Liver (tissue), 9 donors: Measurements from ENCODE around the gene POLR3G. TPM values are rescaled to one million over a fixed set of nuclear protein-coding genes. Genes with fewer than 3 reads are reported as not detected.

ENCODE experiments used
- DNase-seq: peaks from one replicate; pipeline ENCODE4 v3.0.0-alpha.2; 2017; ENCODE audit warnings: low spot score
- H3K27ac ChIP-seq, 2 donors: one replicate each; pipeline ENCODE4 v1.7.0; 2013; ENCODE audit warnings: inconsistent platforms in 2 of 2, low read length in 2 of 2, control low read depth in 1 of 2, low read depth in 1 of 2, mild to moderate bottlenecking in 1 of 2
- H3K27me3 ChIP-seq, 4 donors: one replicate each; pipeline versions ENCODE4 v1.6.1 to v1.7.0; 2013; ENCODE audit warnings: low read length in 3 of 4, inconsistent platforms in 1 of 4, mild to moderate bottlenecking in 1 of 4, moderate library complexity in 1 of 4; ENCODE audit not compliant: control insufficient read depth in 4 of 4, insufficient read depth in 4 of 4
- H3K36me3 ChIP-seq, 4 donors: one replicate each; pipeline versions ENCODE4 v1.6.1 to v1.7.0; 2013; ENCODE audit warnings: low read length in 3 of 4, mild to moderate bottlenecking in 3 of 4, low read depth in 1 of 4, moderate library complexity in 1 of 4; ENCODE audit not compliant: control insufficient read depth in 4 of 4, insufficient read depth in 3 of 4
- H3K4me1 ChIP-seq, 4 donors: one replicate each; pipeline versions ENCODE4 v1.6.1 to v1.7.0; 2013; ENCODE audit warnings: low read length in 3 of 4, mild to moderate bottlenecking in 3 of 4, moderate library complexity in 1 of 4; ENCODE audit not compliant: control insufficient read depth in 4 of 4, insufficient read depth in 4 of 4
- H3K4me3 ChIP-seq, 3 donors: one replicate each; pipeline versions ENCODE4 v1.6.1 to v1.7.0; 2013; ENCODE audit warnings: low read length in 3 of 3, control low read depth in 1 of 3, low read depth in 1 of 3, mild to moderate bottlenecking in 1 of 3
- H3K9ac ChIP-seq, 2 donors: one replicate each; pipeline ENCODE4 v1.7.0; 2013; ENCODE audit warnings: low read length in 2 of 2, mild to moderate bottlenecking in 2 of 2, moderate library complexity in 2 of 2, control low read depth in 1 of 2, low read depth in 1 of 2
- H3K9me3 ChIP-seq, 4 donors: one replicate each; pipeline versions ENCODE4 v1.6.1 to v1.7.0; 2013; ENCODE audit warnings: low read length in 3 of 4; ENCODE audit not compliant: control insufficient read depth in 4 of 4
- EGR1 ChIP-seq, 2 donors: IDR thresholded peaks; 2 replicates each; pipeline ENCODE4 v1.6.1; 2016 to 2018; ENCODE audit warnings: antibody characterized with exemption in 2 of 2, low read depth in 2 of 2
- FOXA1 ChIP-seq: IDR thresholded peaks from 2 replicates; pipeline ENCODE4 v1.6.1; 2016; ENCODE audit warnings: antibody characterized with exemption
- FOXA2 ChIP-seq: IDR thresholded peaks from 2 replicates; pipeline ENCODE4 v1.6.1; 2016; ENCODE audit warnings: antibody characterized with exemption
- GABPA ChIP-seq, 2 donors: IDR thresholded peaks in 1 of 2; conservative IDR thresholded peaks in 1 of 2; 2 replicates each; pipeline ENCODE4 v1.6.1; 2016; ENCODE audit warnings: antibody characterized with exemption in 2 of 2, mild to moderate bottlenecking in 1 of 2, moderate library complexity in 1 of 2
- HNF4A ChIP-seq, 2 donors: conservative IDR thresholded peaks; 2 replicates each; pipeline ENCODE4 v1.6.1; 2016; ENCODE audit warnings: antibody characterized with exemption in 2 of 2, mild to moderate bottlenecking in 2 of 2
- HNF4G ChIP-seq: IDR thresholded peaks from 2 replicates; pipeline ENCODE4 v1.6.1; 2016; ENCODE audit warnings: antibody characterized with exemption
- JUND ChIP-seq, 2 donors: IDR thresholded peaks; 2 replicates each; pipeline ENCODE4 v1.6.1; 2016; ENCODE audit warnings: antibody characterized with exemption in 2 of 2
- MAX ChIP-seq: IDR thresholded peaks from 2 replicates; pipeline ENCODE4 v1.6.1; 2016; ENCODE audit warnings: antibody characterized with exemption
- NR2F2 ChIP-seq: IDR thresholded peaks from 2 replicates; pipeline ENCODE4 v1.6.1; 2016; ENCODE audit warnings: antibody characterized with exemption
- RAD21 ChIP-seq, 2 donors: IDR thresholded peaks; 2 replicates each; pipeline ENCODE4 v1.6.1; 2016; ENCODE audit warnings: antibody characterized with exemption in 2 of 2, mild to moderate bottlenecking in 2 of 2
- REST ChIP-seq: IDR thresholded peaks from 2 replicates; pipeline ENCODE4 v1.6.1; 2016; ENCODE audit warnings: antibody characterized with exemption, mild to moderate bottlenecking
- RXRA ChIP-seq, 2 donors: IDR thresholded peaks; 2 replicates each; pipeline ENCODE4 v1.6.1; 2017 to 2018; ENCODE audit warnings: antibody characterized with exemption in 2 of 2, mild to moderate bottlenecking in 1 of 2
- SP1 ChIP-seq: IDR thresholded peaks from 2 replicates; pipeline ENCODE4 v1.6.1; 2018; ENCODE audit warnings: antibody characterized with exemption, mild to moderate bottlenecking
- TAF1 ChIP-seq: conservative IDR thresholded peaks from 2 replicates; pipeline ENCODE4 v1.6.1; 2016; ENCODE audit warnings: antibody characterized with exemption, mild to moderate bottlenecking
- YY1 ChIP-seq: IDR thresholded peaks from 2 replicates; pipeline ENCODE4 v1.6.1; 2016; ENCODE audit warnings: antibody characterized with exemption, mild to moderate bottlenecking
- WGBS: extraction: QIAGEN DNeasy Blood & Tissue Kit; methylation state at CpG from one replicate; pipeline ENCODE4 v1.1.7; 2013; 5-methylcytosine and 5-hydroxymethylcytosine counted together
- polyA plus RNA-seq, 2 donors: library from polyadenylated mRNA; stranded (reverse) in 1 of 2; unstranded in 1 of 2; fragments of 200-250 nt in 1 of 2; fragments of >200 nt in 1 of 2; fragmentation: Nextera tagmentation in 1 of 2; extraction: Ambion mirVana in 1 of 2; gene quantifications; one replicate each; pipeline versions ENCODE4 v1.2.1 to v1.2.3, GENCODE V29; 2013 to 2015
- total RNA-seq, 2 donors: library from RNA; depleted of rRNA; stranded (reverse); fragments of >200 nt; gene quantifications; one replicate each; pipeline ENCODE4 v1.2.3, GENCODE V29; 2014
- TF ChIP-seq, protein P1 (sequence below): IDR thresholded peaks from 2 replicates; pipeline ENCODE4 v1.6.1; 2016; ENCODE audit warnings: antibody characterized with exemption
- TF ChIP-seq, protein P2 (sequence below): IDR thresholded peaks from 2 replicates; pipeline ENCODE4 v1.6.1; 2016; ENCODE audit warnings: antibody characterized with exemption
- TF ChIP-seq, protein P3 (sequence below): fragments of 150-350 bp; IDR thresholded peaks from 2 replicates; pipeline ENCODE4 v1.5.1; 2017; ENCODE audit warnings: improper control_type of control experiment, low read depth, low read length; ENCODE audit not compliant: missing input control
- donor health status: healthy.
- donor health status: healthy.
- donor health status: healthy.
- donor health status: healthy.
- donor health status: healthy.

The POLR3G gene
- total and polyA plus RNA-seq, 4 donors = 0.75 to 2.8 (median 1.2) TPM

DNA sequence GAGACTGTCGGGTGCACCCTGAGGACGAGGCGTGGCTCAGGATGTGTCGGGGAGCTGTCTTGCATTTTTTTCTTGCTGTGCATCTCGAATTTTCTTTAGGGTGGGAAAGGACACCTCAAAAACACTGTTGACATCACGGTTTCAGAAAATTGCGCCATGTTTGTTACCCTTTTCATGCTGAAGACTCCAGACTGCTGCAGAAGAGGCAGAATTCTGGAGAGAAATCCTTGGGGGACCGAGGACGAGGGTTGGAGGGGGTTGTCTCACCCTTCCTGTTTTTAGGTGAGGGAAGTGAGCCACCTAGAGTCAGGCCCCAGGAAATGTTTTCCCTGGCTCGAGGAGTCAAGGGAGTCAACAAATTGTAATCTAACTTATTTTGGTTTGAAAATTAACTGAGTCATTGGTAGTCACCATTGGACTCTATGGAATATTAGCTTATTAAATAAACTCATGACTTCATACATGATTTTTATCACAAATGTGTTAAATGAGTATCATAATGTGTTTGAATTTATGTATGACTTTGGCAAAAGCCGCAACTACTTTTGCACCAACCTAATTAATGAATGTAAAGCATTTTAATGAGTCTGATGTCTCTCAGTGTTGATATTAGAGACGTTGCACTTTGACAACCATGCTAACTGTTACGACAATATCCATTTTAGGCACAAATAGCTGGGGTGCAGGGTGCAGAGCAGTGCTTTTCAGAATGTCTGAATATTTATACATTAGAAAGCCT is 55.4 kb downstream of the POLR3G start:
- TF ChIP-seq, protein P1, sequence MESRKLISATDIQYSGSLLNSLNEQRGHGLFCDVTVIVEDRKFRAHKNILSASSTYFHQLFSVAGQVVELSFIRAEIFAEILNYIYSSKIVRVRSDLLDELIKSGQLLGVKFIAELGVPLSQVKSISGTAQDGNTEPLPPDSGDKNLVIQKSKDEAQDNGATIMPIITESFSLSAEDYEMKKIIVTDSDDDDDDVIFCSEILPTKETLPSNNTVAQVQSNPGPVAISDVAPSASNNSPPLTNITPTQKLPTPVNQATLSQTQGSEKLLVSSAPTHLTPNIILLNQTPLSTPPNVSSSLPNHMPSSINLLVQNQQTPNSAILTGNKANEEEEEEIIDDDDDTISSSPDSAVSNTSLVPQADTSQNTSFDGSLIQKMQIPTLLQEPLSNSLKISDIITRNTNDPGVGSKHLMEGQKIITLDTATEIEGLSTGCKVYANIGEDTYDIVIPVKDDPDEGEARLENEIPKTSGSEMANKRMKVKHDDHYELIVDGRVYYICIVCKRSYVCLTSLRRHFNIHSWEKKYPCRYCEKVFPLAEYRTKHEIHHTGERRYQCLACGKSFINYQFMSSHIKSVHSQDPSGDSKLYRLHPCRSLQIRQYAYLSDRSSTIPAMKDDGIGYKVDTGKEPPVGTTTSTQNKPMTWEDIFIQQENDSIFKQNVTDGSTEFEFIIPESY = no peak
- TF ChIP-seq NR2F2 (no peak), GABPA (IDR thresholded peaks at IDR 0.05 in 1 of 2, conservative IDR thresholded peaks at IDR 0.05 in 1 of 2) (no peak), HNF4A (conservative IDR thresholded peaks at IDR 0.05) (peak; percentile 13 to 30), EGR1 (IDR thresholded peaks at IDR 0.05; ENCODE audit: low read depth in 2 of 2) (no peak), JUND (IDR thresholded peaks at IDR 0.05) (peak; percentile 15 to 62), REST (no peak), HNF4G (peak; percentile 16), RXRA (IDR thresholded peaks at IDR 0.05) (peak; percentile 7), YY1 (peak; percentile 70), FOXA1 (no peak), FOXA2 (peak; percentile 53), RAD21 (IDR thresholded peaks at IDR 0.05) (peak; percentile 89 to 91), SP1 (no peak), TAF1 (no peak), MAX (peak; percentile 26)
- TF ChIP-seq, protein P2, sequence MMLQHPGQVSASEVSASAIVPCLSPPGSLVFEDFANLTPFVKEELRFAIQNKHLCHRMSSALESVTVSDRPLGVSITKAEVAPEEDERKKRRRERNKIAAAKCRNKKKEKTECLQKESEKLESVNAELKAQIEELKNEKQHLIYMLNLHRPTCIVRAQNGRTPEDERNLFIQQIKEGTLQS = peak; percentile 26
- TF ChIP-seq, protein P3, sequence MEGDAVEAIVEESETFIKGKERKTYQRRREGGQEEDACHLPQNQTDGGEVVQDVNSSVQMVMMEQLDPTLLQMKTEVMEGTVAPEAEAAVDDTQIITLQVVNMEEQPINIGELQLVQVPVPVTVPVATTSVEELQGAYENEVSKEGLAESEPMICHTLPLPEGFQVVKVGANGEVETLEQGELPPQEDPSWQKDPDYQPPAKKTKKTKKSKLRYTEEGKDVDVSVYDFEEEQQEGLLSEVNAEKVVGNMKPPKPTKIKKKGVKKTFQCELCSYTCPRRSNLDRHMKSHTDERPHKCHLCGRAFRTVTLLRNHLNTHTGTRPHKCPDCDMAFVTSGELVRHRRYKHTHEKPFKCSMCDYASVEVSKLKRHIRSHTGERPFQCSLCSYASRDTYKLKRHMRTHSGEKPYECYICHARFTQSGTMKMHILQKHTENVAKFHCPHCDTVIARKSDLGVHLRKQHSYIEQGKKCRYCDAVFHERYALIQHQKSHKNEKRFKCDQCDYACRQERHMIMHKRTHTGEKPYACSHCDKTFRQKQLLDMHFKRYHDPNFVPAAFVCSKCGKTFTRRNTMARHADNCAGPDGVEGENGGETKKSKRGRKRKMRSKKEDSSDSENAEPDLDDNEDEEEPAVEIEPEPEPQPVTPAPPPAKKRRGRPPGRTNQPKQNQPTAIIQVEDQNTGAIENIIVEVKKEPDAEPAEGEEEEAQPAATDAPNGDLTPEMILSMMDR = peak; percentile 78
- H3K4me3 ChIP-seq = peak overlapping the region; percentile 98 to 100 (median 99)
- H3K36me3 ChIP-seq = peaks cover 0 to under 1% (median 0%) of the 10 kb centered on the region in 4 donors
- no peaks in the 10 kb centered on the region for H3K9me3 ChIP-seq
- H3K27ac ChIP-seq = peak overlapping the region; percentile 93 to 99
- 3% methylated on average over 13 of the region's 13 CpGs for WGBS
- peak overlapping the region; percentile 85 to 95 for H3K9ac ChIP-seq
- H3K4me1 ChIP-seq = peaks cover 3 to 34% (median 18%) of the 10 kb centered on the region in 4 donors
- peak; percentile 67 for DNase-seq
- H3K27me3 ChIP-seq = peaks cover 0 to 3% (median 0%) of the 10 kb centered on the region in 4 donors
